Skin epidermis (tissue), 12 donors: ENCODE measurements around the gene CEP290.
"Not testable (repeated sequence)": the region's sequence is repeated elsewhere in the genome, so short reads cannot be mapped to it uniquely, and the experiment has no call there.

Experiments
- H3K27ac ChIP-seq, 21 experiments: fragments of 200-600 bp; sonication (generic) in 11 of 21; one replicate each; pipeline ENCODE4 v1.5.0; 2020; ENCODE audit warnings: mild to moderate bottlenecking in 3 of 21, inconsistent platforms in 2 of 21, moderate library complexity in 2 of 21
- H3K4me3 ChIP-seq, 7 experiments: fragments of 200-600 bp; sonication (generic) in 2 of 7; one replicate each; pipeline ENCODE4 v1.5.0; 2020; ENCODE audit warnings: inconsistent platforms in 2 of 7, mild to moderate bottlenecking in 2 of 7, moderate library complexity in 1 of 7

Gene CEP290

DNA sequence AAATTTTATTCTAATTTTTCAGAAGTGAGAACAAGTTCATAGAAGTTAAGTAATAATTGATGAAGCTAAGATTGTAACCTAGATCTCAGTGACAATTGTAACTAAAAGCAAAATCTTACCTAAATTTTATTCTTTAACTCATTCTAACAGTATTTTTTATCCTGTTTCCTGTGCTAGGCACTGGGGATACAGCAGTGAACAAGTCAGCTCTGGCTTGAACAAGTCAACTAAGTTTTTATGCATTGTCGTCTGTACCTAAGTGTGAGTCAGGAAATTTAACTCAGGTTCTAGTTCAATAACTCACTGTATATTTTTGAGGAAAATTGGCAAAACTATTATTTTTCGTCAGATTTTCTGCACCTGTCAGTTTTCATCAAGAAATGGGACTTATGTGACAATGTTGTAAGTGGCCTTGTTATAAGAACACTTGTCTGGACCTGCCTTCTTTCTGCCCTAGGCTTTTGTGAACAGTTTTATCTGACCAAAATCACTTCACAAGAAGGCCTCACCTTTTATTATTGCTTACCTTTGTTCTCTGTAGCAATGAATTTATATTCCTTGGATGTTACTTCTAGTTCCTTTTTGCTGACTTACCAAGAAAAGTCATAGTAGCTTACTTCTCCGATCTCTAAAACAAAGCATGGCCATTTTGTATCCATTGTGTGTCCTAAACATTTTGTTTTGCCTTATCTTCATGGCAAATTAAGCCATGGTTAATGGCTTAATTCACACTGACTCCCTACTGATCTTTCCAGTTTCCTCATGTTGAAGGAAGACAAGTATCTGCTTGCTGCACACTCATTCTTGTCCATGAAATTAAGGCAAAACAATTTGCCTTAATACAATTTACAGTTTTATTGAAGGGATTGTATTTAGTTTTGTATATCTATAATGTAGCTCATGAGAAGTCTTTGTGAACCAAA lies 2.9 kb upstream of the CEP290 start:
- Histone ChIP-seq H3K27ac (peak overlapping the region in 15 of 21 experiments; percentile 16 to 85 (median 56)), H3K4me3 (peak overlapping the region in 2 of 7 experiments; percentile 2 to 12)

DNA sequence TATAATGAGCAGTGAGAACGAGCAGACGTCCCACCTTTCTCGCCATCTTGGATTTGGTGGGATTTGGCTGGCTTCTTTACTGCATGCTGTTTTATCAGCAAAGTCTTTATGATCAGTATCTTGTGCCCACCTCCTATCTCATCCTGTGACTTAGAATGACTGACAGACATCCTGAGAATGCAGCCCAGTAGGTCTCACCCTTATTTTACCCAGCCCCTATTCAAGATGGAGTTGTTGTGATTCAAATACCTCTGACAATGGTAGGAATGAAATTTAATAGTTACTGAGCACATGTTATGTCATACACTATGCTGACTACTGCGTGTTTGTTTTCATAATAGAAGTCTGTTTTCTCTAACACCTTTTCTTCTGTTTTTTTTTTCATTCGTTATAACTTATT lies 2.1 kb upstream of the CEP290 start:
- peak overlapping the region in 1 of 7 experiments; percentile 66 for H3K4me3 ChIP-seq
- peak overlapping the region in 11 of 21 experiments; percentile 10 to 85 (median 63) for H3K27ac ChIP-seq

- peak overlapping the region; percentile 10 to 90 (median 81) for H3K27ac ChIP-seq
Observed at GRCh38 chr12:88142610-88142991, 713 bp upstream of the CEP290 start.

GRCh38 chr12:88141425-88141773 lies 489 bp downstream of the CEP290 start:
- H3K4me3 ChIP-seq: peak overlapping the region; percentile 50 to 91 (median 66)
- peak overlapping the region in 20 of 21 experiments; percentile 27 to 89 (median 82) for H3K27ac ChIP-seq

More at GRCh38 chr12:88142610-88142991, 713 bp upstream of the CEP290 start:
- peak overlapping the region; percentile 50 to 91 (median 66) for H3K4me3 ChIP-seq

DNA sequence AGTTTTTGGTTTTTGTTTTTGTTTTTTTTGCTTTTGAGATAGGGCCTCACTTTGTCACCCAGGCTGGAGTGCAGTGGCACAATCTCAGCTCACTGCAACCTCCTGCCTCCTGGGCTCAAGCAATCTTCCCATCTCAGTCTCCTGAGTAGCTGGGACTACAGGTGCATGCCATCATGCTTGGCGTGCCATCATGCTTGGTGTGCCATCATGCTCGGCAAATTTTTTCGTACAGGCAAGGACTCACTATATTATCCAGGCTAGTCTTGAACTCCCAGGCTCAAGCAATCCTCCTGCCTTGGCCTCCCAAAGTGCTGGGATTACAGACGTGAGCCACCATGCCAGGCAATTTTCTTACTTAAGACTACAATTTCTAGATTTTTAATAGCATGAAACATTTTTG lies 2.2 kb downstream of the CEP290 start:
- not testable (repeated sequence) for H3K27ac ChIP-seq, H3K4me3 ChIP-seq

DNA sequence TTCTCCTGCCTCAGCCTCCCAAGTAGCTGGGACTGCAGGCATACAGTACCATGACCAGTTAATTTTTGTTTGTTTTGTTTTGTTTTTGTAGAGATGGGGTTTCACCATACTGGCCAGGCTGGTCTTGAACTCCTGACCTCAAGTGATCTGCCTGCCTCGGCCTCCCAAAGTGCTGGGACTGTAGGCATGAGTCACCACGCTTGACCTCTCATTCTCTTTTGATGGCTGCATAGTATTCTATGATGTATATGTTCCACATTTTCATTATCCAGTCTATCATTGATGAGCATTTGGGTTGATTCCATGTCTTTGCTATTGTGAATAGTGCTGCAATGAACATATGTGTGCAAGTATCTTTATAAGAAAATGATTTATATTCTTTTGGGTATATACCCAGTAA lies 8.7 kb downstream of the CEP290 start:
- not testable (repeated sequence) for H3K27ac ChIP-seq, H3K4me3 ChIP-seq

DNA sequence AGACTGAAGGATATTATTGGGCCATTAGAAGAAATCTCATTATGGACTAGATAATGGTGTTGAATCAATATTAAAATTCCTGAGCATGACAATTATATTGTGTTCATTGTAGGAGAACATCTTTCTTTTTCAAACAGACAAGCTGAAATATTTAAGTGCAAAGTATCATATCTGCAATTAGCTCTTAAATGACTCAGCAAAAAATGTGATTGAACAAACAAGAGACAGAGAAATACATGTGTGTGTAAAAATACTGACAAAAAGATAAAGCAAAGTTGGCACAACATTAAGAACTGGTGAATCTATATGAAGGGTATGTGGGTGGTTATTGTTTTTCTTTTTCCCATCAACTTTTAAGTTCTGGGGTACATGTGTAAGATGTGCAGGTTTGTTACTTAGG lies 9.5 kb downstream of the CEP290 start:
- H3K27ac ChIP-seq: no peak overlapping the region

GRCh38 chr12:88127855-88128254 lies 14.0 kb downstream of the CEP290 start:
- H3K4me3 ChIP-seq: no peak overlapping the region
- no peak overlapping the region for H3K27ac ChIP-seq

More for the DNA sequence above, 9.5 kb downstream of the CEP290 start:
- no peak overlapping the region for H3K4me3 ChIP-seq

- no peak overlapping the region for H3K27ac ChIP-seq
- H3K4me3 ChIP-seq: no peak overlapping the region
Observed at GRCh38 chr12:88127099-88127498, 14.8 kb downstream of the CEP290 start.

GRCh38 chr12:88122666-88123065 lies 19.2 kb downstream of the CEP290 start:
- no peak overlapping the region for H3K27ac ChIP-seq
- no peak overlapping the region for H3K4me3 ChIP-seq

DNA sequence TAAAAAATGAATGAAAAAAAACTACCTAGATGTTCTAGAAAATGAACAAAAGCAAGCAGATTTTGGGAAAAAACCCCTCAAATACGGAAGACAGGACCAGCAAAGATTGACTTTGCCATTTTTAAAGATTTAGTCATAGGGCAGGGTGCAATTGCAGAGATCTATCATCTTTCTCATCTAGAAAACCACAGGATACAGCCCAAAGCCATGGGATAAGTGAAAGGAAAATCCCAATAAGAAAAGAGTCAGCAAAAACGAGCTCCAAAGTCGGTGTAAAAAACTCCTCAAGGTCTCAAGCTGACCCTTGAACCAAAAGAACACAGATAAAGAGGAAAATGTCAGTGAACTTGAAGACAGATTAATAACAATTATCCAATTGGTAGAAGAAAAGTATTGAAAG lies 28.0 kb downstream of the CEP290 start:
- H3K27ac ChIP-seq: no peak overlapping the region
- no peak overlapping the region for H3K4me3 ChIP-seq

GRCh38 chr12:88111074-88111652 lies 30.7 kb downstream of the CEP290 start:
- Histone ChIP-seq H3K27ac (peak overlapping the region in 1 of 21 experiments; percentile 26), H3K4me3 (no peak overlapping the region)

DNA sequence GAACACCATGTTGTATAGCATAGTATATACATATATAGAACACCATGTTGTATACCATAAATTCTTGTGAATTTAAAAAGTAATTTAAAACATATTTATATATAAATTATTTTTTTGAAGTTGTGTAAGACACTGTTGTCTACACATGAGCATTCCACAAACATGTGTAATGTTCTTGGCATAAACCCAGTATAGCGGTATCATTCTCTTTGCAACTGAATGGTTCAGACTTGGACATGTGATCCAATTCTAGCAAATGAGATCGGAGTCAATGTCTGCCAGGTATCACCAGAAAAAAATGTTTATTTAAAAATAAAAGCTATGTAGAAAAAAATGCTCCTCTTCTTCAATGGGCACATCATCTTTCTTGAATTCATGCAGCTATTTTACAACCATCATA lies 33.9 kb downstream of the CEP290 start:
- Histone ChIP-seq H3K27ac (no peak overlapping the region), H3K4me3 (no peak overlapping the region)

- Histone ChIP-seq H3K4me3 (no peak overlapping the region), H3K27ac (no peak overlapping the region)
Observed at GRCh38 chr12:88093573-88093972, 48.3 kb downstream of the CEP290 start.

- Histone ChIP-seq H3K27ac (no peak overlapping the region), H3K4me3 (no peak overlapping the region)
Observed at GRCh38 chr12:88092771-88093170, 49.1 kb downstream of the CEP290 start.

DNA sequence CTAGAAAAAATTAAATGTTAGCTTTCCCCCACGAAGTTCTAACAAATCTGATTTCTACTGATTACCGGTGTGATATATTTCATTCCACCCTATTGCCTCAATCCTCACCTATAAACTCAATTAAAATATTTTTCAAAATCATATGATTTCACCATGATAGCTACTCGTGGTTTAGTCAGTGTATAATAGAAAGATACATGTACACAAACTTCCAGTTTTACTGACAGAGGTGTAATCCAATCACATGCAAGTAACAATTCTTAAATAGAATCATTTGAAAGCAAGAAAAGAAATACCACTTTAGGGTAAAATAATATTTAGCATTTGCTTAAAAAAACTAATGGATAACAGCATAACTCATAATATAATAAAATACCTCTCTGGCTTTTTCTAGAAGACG lies 57.7 kb downstream of the CEP290 start:
- Histone ChIP-seq H3K4me3 (no peak overlapping the region), H3K27ac (no peak overlapping the region)

DNA sequence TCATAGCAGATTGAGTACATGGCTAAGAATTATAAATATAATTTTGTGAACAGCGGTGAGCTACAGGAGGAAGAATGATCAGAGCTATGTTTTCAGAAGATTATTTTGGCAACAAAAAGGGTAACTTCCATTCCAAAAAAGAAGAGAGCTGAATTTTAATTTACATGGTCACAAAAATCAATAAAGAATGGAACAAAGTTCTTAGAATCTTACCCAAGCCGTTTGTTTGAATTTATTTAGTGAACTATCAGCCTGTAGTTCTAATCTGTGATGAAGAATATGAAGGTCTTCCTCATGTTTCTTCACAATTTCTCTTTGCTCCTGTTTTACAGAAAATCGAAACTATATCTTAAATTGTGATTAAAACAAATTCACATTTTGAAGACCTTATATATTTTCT lies 58.3 kb downstream of the CEP290 start:
- Histone ChIP-seq H3K4me3 (no peak overlapping the region), H3K27ac (no peak overlapping the region)

- no peak overlapping the region for H3K4me3 ChIP-seq
- no peak overlapping the region for H3K27ac ChIP-seq
Observed at GRCh38 chr12:88081247-88081646, 60.6 kb downstream of the CEP290 start.

GRCh38 chr12:88067301-88067700 lies 74.6 kb downstream of the CEP290 start:
- no peak overlapping the region for H3K27ac ChIP-seq

DNA sequence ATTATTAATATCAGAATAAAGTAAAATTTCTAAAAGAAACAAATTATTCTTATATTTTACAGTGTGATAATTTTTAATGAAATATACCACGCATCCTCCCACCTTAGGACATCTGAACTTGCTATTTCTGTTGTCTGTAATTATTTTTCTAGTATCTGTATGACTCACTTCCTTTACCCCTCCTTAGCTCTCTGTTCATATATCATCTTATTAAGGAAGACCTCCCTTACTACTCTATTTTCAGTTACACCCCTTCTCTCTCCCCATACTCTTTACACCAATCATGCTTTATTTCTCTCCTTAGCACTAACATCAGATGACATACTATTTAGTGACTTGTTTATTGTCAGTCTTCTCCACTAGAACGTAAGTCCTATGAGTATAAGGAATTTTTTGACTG lies 78.5 kb downstream of the CEP290 start:
- H3K4me3 ChIP-seq: no peak overlapping the region
- no peak overlapping the region for H3K27ac ChIP-seq

More at GRCh38 chr12:88067301-88067700, 74.6 kb downstream of the CEP290 start:
- H3K4me3 ChIP-seq: no peak overlapping the region

- H3K4me3 ChIP-seq: no peak overlapping the region
- H3K27ac ChIP-seq: no peak overlapping the region
Observed at GRCh38 chr12:88062474-88062873, 79.4 kb downstream of the CEP290 start.
